ENCODE results near the gene COX10.

DNA sequence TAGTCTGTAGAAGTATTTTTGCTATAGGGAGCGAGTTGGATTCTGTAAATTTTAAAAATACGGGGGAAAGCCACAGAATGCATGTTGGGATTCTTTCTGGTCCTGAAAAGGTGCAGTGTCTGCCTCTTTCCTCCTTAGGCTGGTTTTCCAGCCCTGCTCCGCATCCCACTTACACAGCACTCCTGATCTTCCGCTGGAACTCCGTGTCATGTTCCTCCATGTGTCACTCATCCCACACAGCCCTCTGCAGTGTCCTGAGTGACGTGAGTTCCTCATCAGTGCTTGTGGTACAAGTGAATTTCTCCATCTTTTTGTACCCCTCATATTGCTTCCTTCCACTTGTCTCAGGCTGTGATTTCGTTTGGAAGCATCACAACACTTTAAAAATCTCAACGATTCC, 34.5 kb downstream of the COX10 start:
- TF ChIP-seq, protein P1, sequence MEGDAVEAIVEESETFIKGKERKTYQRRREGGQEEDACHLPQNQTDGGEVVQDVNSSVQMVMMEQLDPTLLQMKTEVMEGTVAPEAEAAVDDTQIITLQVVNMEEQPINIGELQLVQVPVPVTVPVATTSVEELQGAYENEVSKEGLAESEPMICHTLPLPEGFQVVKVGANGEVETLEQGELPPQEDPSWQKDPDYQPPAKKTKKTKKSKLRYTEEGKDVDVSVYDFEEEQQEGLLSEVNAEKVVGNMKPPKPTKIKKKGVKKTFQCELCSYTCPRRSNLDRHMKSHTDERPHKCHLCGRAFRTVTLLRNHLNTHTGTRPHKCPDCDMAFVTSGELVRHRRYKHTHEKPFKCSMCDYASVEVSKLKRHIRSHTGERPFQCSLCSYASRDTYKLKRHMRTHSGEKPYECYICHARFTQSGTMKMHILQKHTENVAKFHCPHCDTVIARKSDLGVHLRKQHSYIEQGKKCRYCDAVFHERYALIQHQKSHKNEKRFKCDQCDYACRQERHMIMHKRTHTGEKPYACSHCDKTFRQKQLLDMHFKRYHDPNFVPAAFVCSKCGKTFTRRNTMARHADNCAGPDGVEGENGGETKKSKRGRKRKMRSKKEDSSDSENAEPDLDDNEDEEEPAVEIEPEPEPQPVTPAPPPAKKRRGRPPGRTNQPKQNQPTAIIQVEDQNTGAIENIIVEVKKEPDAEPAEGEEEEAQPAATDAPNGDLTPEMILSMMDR (conservative IDR thresholded peaks at IDR 0.05), result no peak
- TF ChIP-seq ZFX (IDR thresholded peaks at IDR 0.05), result no peak
